H1 (cell line): ENCODE measurements around the gene BMAL2. TPM values are rescaled to one million over a fixed set of nuclear protein-coding genes. Genes with fewer than 3 reads are reported as not detected.

Experiments
- CBX8 ChIP-seq: fragments of 300-800, 300-1000 bp; sonication (generic); IDR thresholded peaks from 2 replicates; pipeline ENCODE4 v1.7.1; 2016; ENCODE audit warnings: low read depth, low read length, borderline replicate concordance
- FOSL1 ChIP-seq: IDR thresholded peaks from 2 replicates; pipeline ENCODE4 v1.6.1; 2011; ENCODE audit warnings: mild to moderate bottlenecking, low read depth, low read length, moderate library complexity; ENCODE audit not compliant: insufficient read depth
- GTF2F1 ChIP-seq: IDR thresholded peaks from 2 replicates; pipeline ENCODE4 v1.6.1; 2012; ENCODE audit warnings: low read depth, low read length, improper control_type of control experiment, borderline replicate concordance
- HDAC2 ChIP-seq, 2 experiments: fragments of 300-600 bp in 1 of 2; sonication (generic) in 1 of 2; IDR thresholded peaks; 2 replicates each; pipeline ENCODE4 v1.6.1; 2011 to 2012; ENCODE audit warnings: low read depth in 2 of 2, low read length in 2 of 2, mild to moderate bottlenecking in 2 of 2, moderate library complexity in 2 of 2, borderline replicate concordance in 1 of 2, inconsistent platforms in 1 of 2
- POLR2AphosphoS5 ChIP-seq: IDR thresholded peaks from 2 replicates; pipeline ENCODE4 v1.6.1; 2011; ENCODE audit warnings: low read depth, low read length
- TAF7 ChIP-seq: optimal IDR thresholded peaks from 2 replicates; pipeline ENCODE3; 2011; ENCODE audit warnings: low read depth, mild to moderate bottlenecking, inconsistent platforms, low read length, moderate library complexity, borderline replicate concordance
- TEAD4 ChIP-seq: IDR thresholded peaks from 2 replicates; pipeline ENCODE4 v1.6.1; 2012; ENCODE audit warnings: low read depth, low read length, inconsistent platforms, mixed read lengths
- polyA plus RNA-seq, 7 experiments: library from polyadenylated mRNA; depleted of rRNA in 3 of 7; stranded (reverse) in 5 of 7; unstranded in 2 of 7; fragments of >200 nt in 5 of 7; fragments of 200-250 nt in 2 of 7; gene quantifications; 1 replicate in 5 of 7; 2 replicates in 1 of 7; 4 replicates in 1 of 7; pipeline versions ENCODE4 v1.2.1 to v1.2.3, GENCODE V29; 2011 to 2013; ENCODE audit warnings: missing spikeins in 2 of 7, mixed read lengths in 2 of 7
- total RNA-seq: library from RNA; stranded (reverse); fragmentation: NEBNext Ultra II Directional; extraction: Animal tissue kit (Norgen Biotek cat#: 25700); gene quantifications from 2 replicates; pipeline ENCODE4 v1.2.1, GENCODE V29; 2021
- TF ChIP-seq, protein P1 (sequence below): fragments of 300-600 bp; sonication (generic); IDR thresholded peaks from 2 replicates; pipeline ENCODE4 v1.7.1; 2012; ENCODE audit warnings: low read length, moderate library complexity, mild to moderate bottlenecking, inconsistent platforms; ENCODE audit not compliant: insufficient replicate concordance
- TF ChIP-seq, protein P2 (sequence below): IDR thresholded peaks from 2 replicates; pipeline ENCODE4 v1.6.1; 2011; ENCODE audit warnings: low read depth, mild to moderate bottlenecking, low read length; ENCODE audit not compliant: insufficient read depth
- TF ChIP-seq, protein P3 (sequence below): IDR thresholded peaks from 2 replicates; pipeline ENCODE4 v1.6.1; 2011; ENCODE audit warnings: low read length, improper control_type of control experiment

BMAL2 gene
- total and polyA plus RNA-seq, 2 of the 8 experiments (the other 6 are each of a cell fraction or from before 2014, with no cell fraction given) = 3.2 to 20.6 TPM

DNA sequence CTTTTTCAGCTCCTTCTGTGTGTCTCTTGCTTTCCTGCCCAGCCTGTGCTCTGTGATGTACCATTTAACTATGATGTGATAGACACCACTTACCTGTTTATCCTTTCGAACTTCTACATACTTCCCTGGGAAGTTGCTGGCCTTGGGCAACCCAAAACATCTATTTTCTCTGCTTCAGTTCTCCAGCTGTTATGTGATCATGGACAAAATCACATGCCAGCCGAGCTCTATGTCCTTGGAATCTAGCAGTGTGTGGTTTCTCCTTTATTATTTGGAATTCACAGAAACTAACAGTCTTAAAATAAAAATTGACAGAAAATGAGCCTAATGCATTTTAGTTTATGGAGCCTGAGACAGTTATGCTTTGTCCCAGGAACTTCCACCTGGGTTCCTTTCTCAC is 22.9 kb downstream of the BMAL2 start (continued):
- TF ChIP-seq, protein P1, sequence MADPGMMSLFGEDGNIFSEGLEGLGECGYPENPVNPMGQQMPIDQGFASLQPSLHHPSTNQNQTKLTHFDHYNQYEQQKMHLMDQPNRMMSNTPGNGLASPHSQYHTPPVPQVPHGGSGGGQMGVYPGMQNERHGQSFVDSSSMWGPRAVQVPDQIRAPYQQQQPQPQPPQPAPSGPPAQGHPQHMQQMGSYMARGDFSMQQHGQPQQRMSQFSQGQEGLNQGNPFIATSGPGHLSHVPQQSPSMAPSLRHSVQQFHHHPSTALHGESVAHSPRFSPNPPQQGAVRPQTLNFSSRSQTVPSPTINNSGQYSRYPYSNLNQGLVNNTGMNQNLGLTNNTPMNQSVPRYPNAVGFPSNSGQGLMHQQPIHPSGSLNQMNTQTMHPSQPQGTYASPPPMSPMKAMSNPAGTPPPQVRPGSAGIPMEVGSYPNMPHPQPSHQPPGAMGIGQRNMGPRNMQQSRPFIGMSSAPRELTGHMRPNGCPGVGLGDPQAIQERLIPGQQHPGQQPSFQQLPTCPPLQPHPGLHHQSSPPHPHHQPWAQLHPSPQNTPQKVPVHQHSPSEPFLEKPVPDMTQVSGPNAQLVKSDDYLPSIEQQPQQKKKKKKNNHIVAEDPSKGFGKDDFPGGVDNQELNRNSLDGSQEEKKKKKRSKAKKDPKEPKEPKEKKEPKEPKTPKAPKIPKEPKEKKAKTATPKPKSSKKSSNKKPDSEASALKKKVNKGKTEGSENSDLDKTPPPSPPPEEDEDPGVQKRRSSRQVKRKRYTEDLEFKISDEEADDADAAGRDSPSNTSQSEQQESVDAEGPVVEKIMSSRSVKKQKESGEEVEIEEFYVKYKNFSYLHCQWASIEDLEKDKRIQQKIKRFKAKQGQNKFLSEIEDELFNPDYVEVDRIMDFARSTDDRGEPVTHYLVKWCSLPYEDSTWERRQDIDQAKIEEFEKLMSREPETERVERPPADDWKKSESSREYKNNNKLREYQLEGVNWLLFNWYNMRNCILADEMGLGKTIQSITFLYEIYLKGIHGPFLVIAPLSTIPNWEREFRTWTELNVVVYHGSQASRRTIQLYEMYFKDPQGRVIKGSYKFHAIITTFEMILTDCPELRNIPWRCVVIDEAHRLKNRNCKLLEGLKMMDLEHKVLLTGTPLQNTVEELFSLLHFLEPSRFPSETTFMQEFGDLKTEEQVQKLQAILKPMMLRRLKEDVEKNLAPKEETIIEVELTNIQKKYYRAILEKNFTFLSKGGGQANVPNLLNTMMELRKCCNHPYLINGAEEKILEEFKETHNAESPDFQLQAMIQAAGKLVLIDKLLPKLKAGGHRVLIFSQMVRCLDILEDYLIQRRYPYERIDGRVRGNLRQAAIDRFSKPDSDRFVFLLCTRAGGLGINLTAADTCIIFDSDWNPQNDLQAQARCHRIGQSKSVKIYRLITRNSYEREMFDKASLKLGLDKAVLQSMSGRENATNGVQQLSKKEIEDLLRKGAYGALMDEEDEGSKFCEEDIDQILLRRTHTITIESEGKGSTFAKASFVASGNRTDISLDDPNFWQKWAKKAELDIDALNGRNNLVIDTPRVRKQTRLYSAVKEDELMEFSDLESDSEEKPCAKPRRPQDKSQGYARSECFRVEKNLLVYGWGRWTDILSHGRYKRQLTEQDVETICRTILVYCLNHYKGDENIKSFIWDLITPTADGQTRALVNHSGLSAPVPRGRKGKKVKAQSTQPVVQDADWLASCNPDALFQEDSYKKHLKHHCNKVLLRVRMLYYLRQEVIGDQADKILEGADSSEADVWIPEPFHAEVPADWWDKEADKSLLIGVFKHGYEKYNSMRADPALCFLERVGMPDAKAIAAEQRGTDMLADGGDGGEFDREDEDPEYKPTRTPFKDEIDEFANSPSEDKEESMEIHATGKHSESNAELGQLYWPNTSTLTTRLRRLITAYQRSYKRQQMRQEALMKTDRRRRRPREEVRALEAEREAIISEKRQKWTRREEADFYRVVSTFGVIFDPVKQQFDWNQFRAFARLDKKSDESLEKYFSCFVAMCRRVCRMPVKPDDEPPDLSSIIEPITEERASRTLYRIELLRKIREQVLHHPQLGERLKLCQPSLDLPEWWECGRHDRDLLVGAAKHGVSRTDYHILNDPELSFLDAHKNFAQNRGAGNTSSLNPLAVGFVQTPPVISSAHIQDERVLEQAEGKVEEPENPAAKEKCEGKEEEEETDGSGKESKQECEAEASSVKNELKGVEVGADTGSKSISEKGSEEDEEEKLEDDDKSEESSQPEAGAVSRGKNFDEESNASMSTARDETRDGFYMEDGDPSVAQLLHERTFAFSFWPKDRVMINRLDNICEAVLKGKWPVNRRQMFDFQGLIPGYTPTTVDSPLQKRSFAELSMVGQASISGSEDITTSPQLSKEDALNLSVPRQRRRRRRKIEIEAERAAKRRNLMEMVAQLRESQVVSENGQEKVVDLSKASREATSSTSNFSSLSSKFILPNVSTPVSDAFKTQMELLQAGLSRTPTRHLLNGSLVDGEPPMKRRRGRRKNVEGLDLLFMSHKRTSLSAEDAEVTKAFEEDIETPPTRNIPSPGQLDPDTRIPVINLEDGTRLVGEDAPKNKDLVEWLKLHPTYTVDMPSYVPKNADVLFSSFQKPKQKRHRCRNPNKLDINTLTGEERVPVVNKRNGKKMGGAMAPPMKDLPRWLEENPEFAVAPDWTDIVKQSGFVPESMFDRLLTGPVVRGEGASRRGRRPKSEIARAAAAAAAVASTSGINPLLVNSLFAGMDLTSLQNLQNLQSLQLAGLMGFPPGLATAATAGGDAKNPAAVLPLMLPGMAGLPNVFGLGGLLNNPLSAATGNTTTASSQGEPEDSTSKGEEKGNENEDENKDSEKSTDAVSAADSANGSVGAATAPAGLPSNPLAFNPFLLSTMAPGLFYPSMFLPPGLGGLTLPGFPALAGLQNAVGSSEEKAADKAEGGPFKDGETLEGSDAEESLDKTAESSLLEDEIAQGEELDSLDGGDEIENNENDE = no peak
- TF ChIP-seq, protein P2, sequence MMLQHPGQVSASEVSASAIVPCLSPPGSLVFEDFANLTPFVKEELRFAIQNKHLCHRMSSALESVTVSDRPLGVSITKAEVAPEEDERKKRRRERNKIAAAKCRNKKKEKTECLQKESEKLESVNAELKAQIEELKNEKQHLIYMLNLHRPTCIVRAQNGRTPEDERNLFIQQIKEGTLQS = no peak
- TF ChIP-seq FOSL1 = no peak
- no peak for TF ChIP-seq TEAD4
- no peak for TF ChIP-seq CBX8
- TF ChIP-seq HDAC2 (IDR thresholded peaks at IDR 0.05; ENCODE audit: borderline replicate concordance in 1 of 2, low read depth in 2 of 2, low read length in 2 of 2) = no peak
- TF ChIP-seq TAF7 = no peak
- TF ChIP-seq GTF2F1 = no peak
- TF ChIP-seq, protein P3, sequence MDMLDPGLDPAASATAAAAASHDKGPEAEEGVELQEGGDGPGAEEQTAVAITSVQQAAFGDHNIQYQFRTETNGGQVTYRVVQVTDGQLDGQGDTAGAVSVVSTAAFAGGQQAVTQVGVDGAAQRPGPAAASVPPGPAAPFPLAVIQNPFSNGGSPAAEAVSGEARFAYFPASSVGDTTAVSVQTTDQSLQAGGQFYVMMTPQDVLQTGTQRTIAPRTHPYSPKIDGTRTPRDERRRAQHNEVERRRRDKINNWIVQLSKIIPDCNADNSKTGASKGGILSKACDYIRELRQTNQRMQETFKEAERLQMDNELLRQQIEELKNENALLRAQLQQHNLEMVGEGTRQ = no peak
- TF ChIP-seq POLR2AphosphoS5 = no peak
